SK-N-SH (cell line): ENCODE results near the gene IP6K1. TPM values are rescaled to one million over a fixed set of nuclear protein-coding genes. Genes with fewer than 3 reads are reported as not detected.

Experiments
- CTCF ChIA-PET: fragments of 300-600, 350-600 bp; formaldehyde crosslinking; extraction: SDS; loops from one replicate; lab custom pipeline; 2021; lab: Yijun Ruan, JAX
- POLR2A ChIA-PET: fragments of 350-600 bp; sonication (Branson Sonifier 250); formaldehyde crosslinking; extraction: SDS; loops from one replicate; lab custom pipeline; 2020; ENCODE audit warnings: antibody characterized with exemption, inconsistent platforms; lab: Yijun Ruan, JAX
- DNase-seq: peaks from one replicate; pipeline ENCODE4 v3.0.0; 2012
- H2AFZ ChIP-seq: fragments of 200-600 bp; sonication (generic); 2 replicates; pipeline ENCODE4 v1.8.1; 2016; ENCODE audit warnings: antibody characterized with exemption, mild to moderate bottlenecking, low read depth
- H3F3A ChIP-seq: fragments of 200-600 bp; sonication (generic); replicated peaks from 2 replicates; pipeline ENCODE3; 2016; ENCODE audit warnings: antibody characterized with exemption, mild to moderate bottlenecking; ENCODE audit not compliant: insufficient read depth
- H3K27ac ChIP-seq, 2 experiments: fragments of 200-500 bp in 1 of 2; fragments of 200-600 bp in 1 of 2; sonication (Bioruptor generic) in 1 of 2; sonication (generic), shearing (Covaris generic) in 1 of 2; 2 replicates each; pipeline versions ENCODE4 v1.5.1 to v1.6.1; 2014 to 2016; ENCODE audit warnings: low read depth in 2 of 2, inconsistent platforms in 1 of 2, low read length in 1 of 2, mild to moderate bottlenecking in 1 of 2, mixed read lengths in 1 of 2
- H3K27me3 ChIP-seq: fragments of 200-600 bp; sonication (generic), shearing (Covaris generic); 2 replicates; pipeline ENCODE4 v1.6.1; 2016; ENCODE audit warnings: mixed run types; ENCODE audit not compliant: insufficient read depth
- H3K36me3 ChIP-seq, 2 experiments: fragments of 200-500 bp in 1 of 2; fragments of 200-600 bp in 1 of 2; sonication (Bioruptor generic) in 1 of 2; sonication (generic) in 1 of 2; replicated peaks in 1 of 2; 2 replicates each; pipeline versions ENCODE3 to v1.5.1; 2014 to 2016; ENCODE audit warnings: low read length in 1 of 2, mild to moderate bottlenecking in 1 of 2; ENCODE audit not compliant: insufficient read depth in 2 of 2, control insufficient read depth in 1 of 2
- H3K4me1 ChIP-seq, 2 experiments: fragments of 200-500 bp in 1 of 2; fragments of 200-600 bp in 1 of 2; sonication (Bioruptor generic) in 1 of 2; sonication (generic), shearing (Covaris generic) in 1 of 2; 2 replicates each; pipeline versions ENCODE4 v1.5.1 to v1.6.1; 2014 to 2016; ENCODE audit warnings: low read depth in 1 of 2, low read length in 1 of 2, mixed run types in 1 of 2; ENCODE audit not compliant: insufficient read depth in 2 of 2, control insufficient read depth in 1 of 2
- H3K4me2 ChIP-seq: fragments of 200-600 bp; sonication (generic), shearing (Covaris generic); 2 replicates; pipeline ENCODE4 v1.6.1; 2017; ENCODE audit warnings: mixed run types
- H3K4me3 ChIP-seq, 2 experiments: fragments of 200-500 bp in 1 of 2; fragments of 200-600 bp in 1 of 2; sonication (Bioruptor generic) in 1 of 2; sonication (generic), shearing (Covaris generic) in 1 of 2; 2 replicates each; pipeline versions ENCODE4 v1.5.1 to v1.8.1; 2014 to 2016; ENCODE audit warnings: low read depth in 2 of 2, inconsistent platforms in 1 of 2, low read length in 1 of 2, mild to moderate bottlenecking in 1 of 2, mixed read lengths in 1 of 2, moderate library complexity in 1 of 2
- H3K79me2 ChIP-seq: fragments of 200-600 bp; sonication (generic); 2 replicates; pipeline ENCODE4 v1.8.1; 2017; ENCODE audit warnings: mild to moderate bottlenecking; ENCODE audit not compliant: insufficient read depth
- H3K9ac ChIP-seq: fragments of 200-600 bp; sonication (generic); 2 replicates; pipeline ENCODE4 v1.6.1; 2017; ENCODE audit warnings: mixed run types
- H3K9me2 ChIP-seq: fragments of 200-600 bp; sonication (generic); 2 replicates; pipeline ENCODE4 v1.6.1; 2017; ENCODE audit warnings: mixed run types
- H3K9me3 ChIP-seq: fragments of 200-600 bp; sonication (generic); 2 replicates; pipeline ENCODE4 v1.6.1; 2017; ENCODE audit warnings: mixed run types, mild to moderate bottlenecking, moderate library complexity
- H4K20me1 ChIP-seq: fragments of 200-600 bp; sonication (generic); 2 replicates; pipeline ENCODE4 v1.6.1; 2017; ENCODE audit warnings: mild to moderate bottlenecking, mixed run types; ENCODE audit not compliant: insufficient read depth
- CHD2 ChIP-seq: fragments of 150-350 bp; IDR thresholded peaks from 2 replicates; pipeline ENCODE4 v1.6.1; 2018; ENCODE audit warnings: low read length; ENCODE audit not compliant: partially characterized antibody
- ELF1 ChIP-seq: IDR thresholded peaks from 2 replicates; pipeline ENCODE4 v1.4.0; 2012
- EP300 ChIP-seq, 2 experiments: IDR thresholded peaks; 2 replicates each; pipeline versions ENCODE4 v1.4.0 to v1.6.1; 2012; ENCODE audit warnings: borderline replicate concordance in 1 of 2, low read depth in 1 of 2, low read length in 1 of 2
- EZH2phosphoT487 ChIP-seq: fragments of 200-600 bp; sonication (generic); IDR thresholded peaks from 2 replicates; pipeline ENCODE4 v1.6.1; 2017; ENCODE audit warnings: low read depth, mixed run types, mild to moderate bottlenecking, antibody characterized with exemption, moderate library complexity, borderline replicate concordance
- FOSL2 ChIP-seq: IDR thresholded peaks from 2 replicates; pipeline ENCODE4 v1.4.0; 2012; ENCODE audit warnings: low read depth, mild to moderate bottlenecking, moderate library complexity, borderline replicate concordance
- FOXJ3 ChIP-seq: sonication (generic); formaldehyde crosslinking; IDR thresholded peaks from 2 replicates; pipeline ENCODE4 v1.5.1; 2020; ENCODE audit warnings: mild to moderate bottlenecking, missing genetic modification reagents
- FOXM1 ChIP-seq: IDR thresholded peaks from 2 replicates; pipeline ENCODE4 v1.4.0; 2012; ENCODE audit warnings: low read depth, mild to moderate bottlenecking
- GABPA ChIP-seq: IDR thresholded peaks from 2 replicates; pipeline ENCODE4 v1.4.0; 2012; ENCODE audit warnings: low read depth, mild to moderate bottlenecking
- MEF2A ChIP-seq: IDR thresholded peaks from 2 replicates; pipeline ENCODE4 v1.4.0; 2012; ENCODE audit warnings: low read depth, borderline replicate concordance
- MXI1 ChIP-seq: IDR thresholded peaks from 2 replicates; pipeline ENCODE4 v1.6.1; 2012; ENCODE audit warnings: mild to moderate bottlenecking, low read depth, low read length, improper control_type of control experiment
- POLR2AphosphoS5 ChIP-seq: IDR thresholded peaks from 2 replicates; pipeline ENCODE4 v1.6.1; 2012; ENCODE audit warnings: low read depth, low read length
- RAD21 ChIP-seq: IDR thresholded peaks from 2 replicates; pipeline ENCODE4 v1.6.1; 2012; ENCODE audit warnings: mild to moderate bottlenecking, low read length
- RCOR1 ChIP-seq: fragments of 150-350 bp; IDR thresholded peaks from 2 replicates; pipeline ENCODE4 v1.6.1; 2017; ENCODE audit warnings: antibody characterized with exemption, low read length
- RFX5 ChIP-seq: IDR thresholded peaks from 2 replicates; pipeline ENCODE4 v1.6.1; 2012; ENCODE audit warnings: mild to moderate bottlenecking, improper control_type of control experiment, low read length
- SIN3A ChIP-seq: IDR thresholded peaks from 2 replicates; pipeline ENCODE4 v1.6.1; 2012; ENCODE audit warnings: low read depth, mild to moderate bottlenecking, low read length, moderate library complexity, borderline replicate concordance
- TEAD4 ChIP-seq: IDR thresholded peaks from 2 replicates; pipeline ENCODE4 v1.4.0; 2012; ENCODE audit warnings: mild to moderate bottlenecking, borderline replicate concordance; ENCODE audit not compliant: insufficient read depth
- YY1 ChIP-seq: IDR thresholded peaks from 2 replicates; pipeline ENCODE4 v1.4.0; 2012; ENCODE audit warnings: low read depth, mild to moderate bottlenecking
- WGBS: methylation state at CpG from one replicate; pipeline ENCODE4 v1.1.6; 2017; ENCODE audit warnings: low lambda C conversion rate; 5-methylcytosine and 5-hydroxymethylcytosine counted together
- polyA plus RNA-seq, 3 experiments: library from polyadenylated mRNA; depleted of rRNA; stranded (reverse); fragments of >200 nt; gene quantifications; 2 replicates each; pipeline ENCODE4 v1.2.3, GENCODE V29; 2012
- TF ChIP-seq, protein P1 (sequence below): fragments of 200-600 bp; sonication (generic); IDR thresholded peaks from 2 replicates; pipeline ENCODE4 v1.6.1; 2017; ENCODE audit warnings: antibody characterized with exemption, mild to moderate bottlenecking, moderate library complexity
- TF ChIP-seq, protein P2 (sequence below): IDR thresholded peaks from 2 replicates; pipeline ENCODE4 v1.4.0; 2012; ENCODE audit warnings: low read depth, borderline replicate concordance
- TF ChIP-seq, protein P3 (sequence below): IDR thresholded peaks from 2 replicates; pipeline ENCODE4 v1.4.0; 2012; ENCODE audit warnings: low read depth

IP6K1 gene
- polyA plus RNA-seq, 1 of the 3 experiments (the other 2 are of a cell fraction): 23.3 TPM

DNA sequence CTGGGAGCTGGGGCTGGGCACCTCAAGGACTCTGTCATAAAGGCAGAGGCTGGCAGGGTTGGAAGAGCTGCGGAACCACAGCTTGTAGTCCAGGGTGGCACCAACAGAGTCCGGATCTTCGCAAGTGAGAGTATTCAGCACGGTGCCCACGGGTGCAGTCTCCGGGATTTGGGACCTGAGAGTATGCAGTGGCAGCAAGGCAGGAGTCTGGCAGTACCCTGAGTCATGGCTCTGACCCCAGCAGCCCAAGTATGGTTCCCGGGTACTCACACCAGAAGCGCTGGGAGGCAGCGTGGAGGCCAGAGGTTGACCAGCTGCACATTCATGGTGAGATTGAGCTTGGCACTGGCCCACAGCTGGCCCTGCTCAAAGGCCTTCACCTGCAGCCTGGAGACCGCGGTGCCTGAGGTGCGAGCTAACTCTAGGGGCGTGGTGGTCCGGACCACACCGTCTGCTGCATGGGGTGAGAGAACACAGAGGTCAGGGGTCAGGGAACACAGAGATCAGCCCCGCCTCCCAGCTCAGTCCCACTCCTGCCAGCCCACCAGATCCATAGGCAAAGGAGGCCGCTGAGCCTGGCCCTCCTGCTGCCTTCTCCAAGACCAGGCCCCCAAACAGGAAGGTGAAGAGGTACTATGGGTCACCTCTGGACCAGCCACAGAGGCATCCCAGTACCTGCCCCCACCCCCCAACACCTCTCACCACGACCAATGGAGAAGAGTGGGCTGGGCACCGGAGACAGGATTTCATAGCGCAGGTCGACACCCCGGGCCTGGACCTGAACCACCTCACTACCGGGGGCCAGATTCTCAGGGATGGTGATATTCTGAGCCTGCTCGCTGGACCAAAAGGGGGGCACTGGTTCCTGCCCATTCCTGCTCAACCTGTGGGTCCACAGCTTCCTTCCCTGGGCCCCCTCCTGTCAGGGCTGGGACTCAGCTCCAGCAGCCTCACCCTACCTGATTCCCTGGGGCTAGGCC, 8.9 kb upstream of the IP6K1 start:
- no peaks in the 10 kb centered on the region for H3K36me3 ChIP-seq
- ChIA-PET CTCF (interaction anchor here (0.7 kb wide), 1 partner anchor 51 kb away, joined by 3 read pairs; no protein-coding TSS in a partner anchor), POLR2A (no interaction called here)
- H3K79me2 ChIP-seq: no peaks in the 10 kb centered on the region
- no peak overlapping the region for H2AFZ ChIP-seq
- H3K4me1 ChIP-seq: no peaks in the 10 kb centered on the region; a peak in 1 of 4 replicates
- no peak overlapping the region for H3K4me3 ChIP-seq
- DNase-seq: peak; percentile 10
- H3K27me3 ChIP-seq: no peaks in the 10 kb centered on the region
- WGBS: 80% methylated on average over 2 of the region's 24 CpGs
- no peaks in the 10 kb centered on the region for H3F3A ChIP-seq
- no peak for TF ChIP-seq MXI1
- H3K4me2 ChIP-seq: no peak overlapping the region
- no peaks in the 10 kb centered on the region for H3K9me3 ChIP-seq
- H3K9me2 ChIP-seq: no peaks in the 10 kb centered on the region
- H3K9ac ChIP-seq: no peak overlapping the region
- no peak overlapping the region for H3K27ac ChIP-seq
- H4K20me1 ChIP-seq: no peaks in the 10 kb centered on the region

DNA sequence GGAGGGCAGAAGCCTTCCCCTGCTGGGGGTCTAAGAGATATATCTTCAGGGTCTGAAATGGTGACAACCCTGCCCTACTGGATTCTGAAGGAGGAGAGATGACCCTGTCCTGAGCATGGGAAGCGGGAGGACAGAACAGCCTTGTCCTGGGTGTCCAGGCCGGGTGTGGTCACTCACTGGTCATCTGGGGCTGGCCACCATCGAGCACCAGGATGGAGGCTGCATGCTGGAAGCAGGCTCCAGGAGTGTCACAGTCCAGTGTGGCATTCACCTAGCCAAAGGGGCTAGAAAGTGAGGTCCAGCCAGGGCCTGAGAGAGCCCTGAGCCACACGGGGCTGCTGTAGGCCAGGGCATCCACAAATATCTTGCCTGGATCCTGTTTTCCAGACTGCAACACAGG, 8.1 kb upstream of the IP6K1 start:
- H3K4me3 ChIP-seq: no peak overlapping the region
- no peaks in the 10 kb centered on the region for H3K9me2 ChIP-seq
- H3K9me3 ChIP-seq: no peaks in the 10 kb centered on the region
- WGBS: 53% methylated on average over 3 of the region's 4 CpGs
- H3K27me3 ChIP-seq: no peaks in the 10 kb centered on the region
- no peaks in the 10 kb centered on the region for H3K79me2 ChIP-seq
- ChIA-PET CTCF (no interaction called here), POLR2A (no interaction called here)
- no peaks in the 10 kb centered on the region; a peak in 1 of 4 replicates for H3K4me1 ChIP-seq
- H3K27ac ChIP-seq: no peak overlapping the region
- no peaks in the 10 kb centered on the region for H3F3A ChIP-seq
- no peaks in the 10 kb centered on the region for H4K20me1 ChIP-seq
- no peak overlapping the region for H3K9ac ChIP-seq
- H2AFZ ChIP-seq: no peak overlapping the region
- TF ChIP-seq, protein P1, sequence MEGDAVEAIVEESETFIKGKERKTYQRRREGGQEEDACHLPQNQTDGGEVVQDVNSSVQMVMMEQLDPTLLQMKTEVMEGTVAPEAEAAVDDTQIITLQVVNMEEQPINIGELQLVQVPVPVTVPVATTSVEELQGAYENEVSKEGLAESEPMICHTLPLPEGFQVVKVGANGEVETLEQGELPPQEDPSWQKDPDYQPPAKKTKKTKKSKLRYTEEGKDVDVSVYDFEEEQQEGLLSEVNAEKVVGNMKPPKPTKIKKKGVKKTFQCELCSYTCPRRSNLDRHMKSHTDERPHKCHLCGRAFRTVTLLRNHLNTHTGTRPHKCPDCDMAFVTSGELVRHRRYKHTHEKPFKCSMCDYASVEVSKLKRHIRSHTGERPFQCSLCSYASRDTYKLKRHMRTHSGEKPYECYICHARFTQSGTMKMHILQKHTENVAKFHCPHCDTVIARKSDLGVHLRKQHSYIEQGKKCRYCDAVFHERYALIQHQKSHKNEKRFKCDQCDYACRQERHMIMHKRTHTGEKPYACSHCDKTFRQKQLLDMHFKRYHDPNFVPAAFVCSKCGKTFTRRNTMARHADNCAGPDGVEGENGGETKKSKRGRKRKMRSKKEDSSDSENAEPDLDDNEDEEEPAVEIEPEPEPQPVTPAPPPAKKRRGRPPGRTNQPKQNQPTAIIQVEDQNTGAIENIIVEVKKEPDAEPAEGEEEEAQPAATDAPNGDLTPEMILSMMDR: no peak
- TF ChIP-seq, protein P2, sequence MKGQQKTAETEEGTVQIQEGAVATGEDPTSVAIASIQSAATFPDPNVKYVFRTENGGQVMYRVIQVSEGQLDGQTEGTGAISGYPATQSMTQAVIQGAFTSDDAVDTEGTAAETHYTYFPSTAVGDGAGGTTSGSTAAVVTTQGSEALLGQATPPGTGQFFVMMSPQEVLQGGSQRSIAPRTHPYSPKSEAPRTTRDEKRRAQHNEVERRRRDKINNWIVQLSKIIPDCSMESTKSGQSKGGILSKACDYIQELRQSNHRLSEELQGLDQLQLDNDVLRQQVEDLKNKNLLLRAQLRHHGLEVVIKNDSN: no peak
- no peak for TF ChIP-seq FOSL2
- TF ChIP-seq FOXJ3: no peak
- no peak for TF ChIP-seq POLR2AphosphoS5
- TF ChIP-seq EP300 (IDR thresholded peaks at IDR 0.05; ENCODE audit: borderline replicate concordance in 1 of 2, low read depth in 1 of 2, low read length in 1 of 2): no peak
- no peak for TF ChIP-seq RCOR1
- TF ChIP-seq, protein P3, sequence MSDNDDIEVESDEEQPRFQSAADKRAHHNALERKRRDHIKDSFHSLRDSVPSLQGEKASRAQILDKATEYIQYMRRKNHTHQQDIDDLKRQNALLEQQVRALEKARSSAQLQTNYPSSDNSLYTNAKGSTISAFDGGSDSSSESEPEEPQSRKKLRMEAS: no peak
- TF ChIP-seq RFX5: no peak
- TF ChIP-seq MEF2A: no peak
- no peak for TF ChIP-seq CHD2
- TF ChIP-seq TEAD4: no peak
- TF ChIP-seq EZH2phosphoT487: no peak
- no peak for TF ChIP-seq RAD21
- TF ChIP-seq ELF1: no peak
- no peak for TF ChIP-seq GABPA
- TF ChIP-seq FOXM1: no peak
- TF ChIP-seq YY1: no peak
- no peak for TF ChIP-seq SIN3A
- TF ChIP-seq, all 33 proteins: peak for 0
- Histone ChIP-seq H3K36me3 (no peaks in the 10 kb centered on the region), H3K4me2 (no peak overlapping the region)
- DNase-seq: peak; percentile 2
